HepG2 (cell line): ENCODE results near the gene KCNK7. TPM values are rescaled to one million over a fixed set of nuclear protein-coding genes. Genes with fewer than 3 reads are reported as not detected.

ENCODE experiments used
- FOXP1 ChIP-seq, 2 experiments: fragments of 450-650 bp in 1 of 2; IDR thresholded peaks; 2 replicates each; pipeline ENCODE4 v1.6.1; 2017 to 2018; ENCODE audit warnings: antibody characterized with exemption in 1 of 2
- KAT2B ChIP-seq: fragments of 150-350 bp; IDR thresholded peaks from 2 replicates; pipeline ENCODE4 v1.6.1; 2014; ENCODE audit warnings: low read depth, low read length, borderline replicate concordance
- KMT2B ChIP-seq: IDR thresholded peaks from 2 replicates; pipeline ENCODE4 v1.6.1; 2016; ENCODE audit warnings: missing genetic modification reagents, missing compliant biosample characterization
- RARA ChIP-seq: IDR thresholded peaks from 2 replicates; pipeline ENCODE4 v1.6.1; 2016; ENCODE audit warnings: missing genetic modification reagents, missing compliant biosample characterization
- SMAD1 ChIP-seq: sonication (generic); formaldehyde crosslinking; IDR thresholded peaks from 2 replicates; pipeline ENCODE4 v1.4.0; 2020; ENCODE audit warnings: missing genetic modification reagents, low read depth, mild to moderate bottlenecking, borderline replicate concordance
- TOE1 ChIP-seq: sonication (generic); formaldehyde crosslinking; IDR thresholded peaks from 2 replicates; pipeline ENCODE4 v1.4.0; 2020; ENCODE audit warnings: mild to moderate bottlenecking, missing genetic modification reagents
- ZMYM3 ChIP-seq: sonication (generic); formaldehyde crosslinking; IDR thresholded peaks from 2 replicates; pipeline ENCODE4 v1.5.1; 2020; ENCODE audit warnings: mild to moderate bottlenecking, missing genetic modification reagents
- ZNF230 ChIP-seq: sonication (generic); formaldehyde crosslinking; IDR thresholded peaks from 2 replicates; pipeline ENCODE4 v1.4.0; 2020; ENCODE audit warnings: mild to moderate bottlenecking, missing genetic modification reagents
- ZNF569 ChIP-seq: sonication (generic); formaldehyde crosslinking; IDR thresholded peaks from 2 replicates; pipeline ENCODE4 v1.5.0; 2020; ENCODE audit warnings: mild to moderate bottlenecking, missing genetic modification reagents, moderate library complexity, borderline replicate concordance
- ZSCAN22 ChIP-seq: sonication (generic); formaldehyde crosslinking; IDR thresholded peaks from 2 replicates; pipeline ENCODE4 v1.4.0; 2020; ENCODE audit warnings: mild to moderate bottlenecking, missing genetic modification reagents
- polyA plus RNA-seq, 8 experiments: library from polyadenylated mRNA; depleted of rRNA in 3 of 8; stranded (reverse) in 7 of 8; unstranded in 1 of 8; fragments of >200 nt; fragmentation: Illumina TruSeq in 4 of 8; extraction: Trizol in 4 of 8; gene quantifications; 2 replicates each; pipeline versions ENCODE4 v1.2.1 to v1.2.3, GENCODE V29; 2011 to 2016; ENCODE audit warnings: low read depth in 4 of 8, missing spikeins in 1 of 8, mixed read lengths in 1 of 8; ENCODE audit not compliant: insufficient read depth in 1 of 8
- total RNA-seq, 5 experiments: library from RNA; depleted of rRNA; stranded (reverse); fragments of >200 nt; fragmentation: Illumina TruSeq; extraction: Trizol; gene quantifications; 2 replicates each; pipeline ENCODE4 v1.2.3, GENCODE V29; 2016; ENCODE audit warnings: low read depth in 1 of 5
- TF ChIP-seq, protein P1 (sequence below): sonication (generic); formaldehyde crosslinking; IDR thresholded peaks from 2 replicates; pipeline ENCODE4 v1.5.0; 2020; ENCODE audit warnings: mild to moderate bottlenecking, missing genetic modification reagents
- TF ChIP-seq, protein P2 (sequence below): sonication (generic); formaldehyde crosslinking; IDR thresholded peaks from 2 replicates; pipeline ENCODE4 v1.4.0; 2020; ENCODE audit warnings: missing genetic modification reagents
- TF ChIP-seq, protein P3 (sequence below): IDR thresholded peaks from 2 replicates; pipeline ENCODE4 v1.6.1; 2012; ENCODE audit warnings: inconsistent platforms
- TF ChIP-seq, protein P4 (sequence below): sonication (generic); formaldehyde crosslinking; IDR thresholded peaks from 2 replicates; pipeline ENCODE4 v1.5.0; 2020; ENCODE audit warnings: mild to moderate bottlenecking, missing genetic modification reagents, borderline replicate concordance
- TF ChIP-seq, protein P5 (sequence below): sonication (generic); formaldehyde crosslinking; IDR thresholded peaks from 2 replicates; pipeline ENCODE4 v1.8.0; 2022; ENCODE audit warnings: missing genetic modification reagents, mild to moderate bottlenecking, inconsistent platforms, borderline replicate concordance
- TF ChIP-seq, protein P6 (sequence below): sonication (generic); formaldehyde crosslinking; IDR thresholded peaks from 2 replicates; pipeline ENCODE4 v1.8.0; 2022; ENCODE audit warnings: missing genetic modification reagents, mild to moderate bottlenecking, moderate library complexity, borderline replicate concordance

Gene KCNK7
- total and polyA plus RNA-seq, 2 of the 13 experiments (the other 11 are each of a cell fraction or from before 2014, with no cell fraction given), result 0.11 TPM; not detected in 1

DNA sequence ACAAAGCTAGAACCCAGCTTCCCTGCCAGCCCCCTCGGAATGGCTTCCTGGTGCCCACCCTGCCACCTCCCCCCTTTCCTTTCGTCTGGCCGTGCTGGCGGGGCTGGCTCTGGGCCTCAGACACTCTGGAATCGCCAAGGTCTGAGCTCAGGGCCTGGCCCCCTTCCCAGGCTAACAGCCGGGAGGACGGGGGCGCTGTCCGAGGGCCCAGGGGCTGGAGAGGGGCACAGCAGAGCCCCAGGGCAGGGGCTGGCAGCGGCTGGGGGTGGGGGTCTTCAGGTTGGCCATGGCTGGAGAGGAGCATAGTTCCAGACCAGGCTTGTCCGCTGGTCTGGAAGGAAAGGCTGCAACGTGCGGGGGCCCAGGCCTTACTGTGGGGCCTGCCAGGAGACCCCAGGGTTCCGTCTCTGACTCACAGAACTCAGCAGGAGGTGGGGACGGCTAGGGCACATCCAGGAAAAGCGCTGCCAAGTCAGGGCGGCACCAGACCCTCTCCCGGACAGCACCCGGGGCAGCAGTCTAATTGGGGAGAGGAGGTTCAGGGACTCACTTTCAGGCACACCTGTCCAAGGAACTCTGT, 36.6 kb downstream of the KCNK7 start (continued):
- TF ChIP-seq, protein P1, sequence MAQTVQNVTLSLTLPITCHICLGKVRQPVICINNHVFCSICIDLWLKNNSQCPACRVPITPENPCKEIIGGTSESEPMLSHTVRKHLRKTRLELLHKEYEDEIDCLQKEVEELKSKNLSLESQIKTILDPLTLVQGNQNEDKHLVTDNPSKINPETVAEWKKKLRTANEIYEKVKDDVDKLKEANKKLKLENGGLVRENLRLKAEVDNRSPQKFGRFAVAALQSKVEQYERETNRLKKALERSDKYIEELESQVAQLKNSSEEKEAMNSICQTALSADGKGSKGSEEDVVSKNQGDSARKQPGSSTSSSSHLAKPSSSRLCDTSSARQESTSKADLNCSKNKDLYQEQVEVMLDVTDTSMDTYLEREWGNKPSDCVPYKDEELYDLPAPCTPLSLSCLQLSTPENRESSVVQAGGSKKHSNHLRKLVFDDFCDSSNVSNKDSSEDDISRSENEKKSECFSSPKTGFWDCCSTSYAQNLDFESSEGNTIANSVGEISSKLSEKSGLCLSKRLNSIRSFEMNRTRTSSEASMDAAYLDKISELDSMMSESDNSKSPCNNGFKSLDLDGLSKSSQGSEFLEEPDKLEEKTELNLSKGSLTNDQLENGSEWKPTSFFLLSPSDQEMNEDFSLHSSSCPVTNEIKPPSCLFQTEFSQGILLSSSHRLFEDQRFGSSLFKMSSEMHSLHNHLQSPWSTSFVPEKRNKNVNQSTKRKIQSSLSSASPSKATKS (CRISPR knock-in tag), result no peak
- TF ChIP-seq, protein P2, sequence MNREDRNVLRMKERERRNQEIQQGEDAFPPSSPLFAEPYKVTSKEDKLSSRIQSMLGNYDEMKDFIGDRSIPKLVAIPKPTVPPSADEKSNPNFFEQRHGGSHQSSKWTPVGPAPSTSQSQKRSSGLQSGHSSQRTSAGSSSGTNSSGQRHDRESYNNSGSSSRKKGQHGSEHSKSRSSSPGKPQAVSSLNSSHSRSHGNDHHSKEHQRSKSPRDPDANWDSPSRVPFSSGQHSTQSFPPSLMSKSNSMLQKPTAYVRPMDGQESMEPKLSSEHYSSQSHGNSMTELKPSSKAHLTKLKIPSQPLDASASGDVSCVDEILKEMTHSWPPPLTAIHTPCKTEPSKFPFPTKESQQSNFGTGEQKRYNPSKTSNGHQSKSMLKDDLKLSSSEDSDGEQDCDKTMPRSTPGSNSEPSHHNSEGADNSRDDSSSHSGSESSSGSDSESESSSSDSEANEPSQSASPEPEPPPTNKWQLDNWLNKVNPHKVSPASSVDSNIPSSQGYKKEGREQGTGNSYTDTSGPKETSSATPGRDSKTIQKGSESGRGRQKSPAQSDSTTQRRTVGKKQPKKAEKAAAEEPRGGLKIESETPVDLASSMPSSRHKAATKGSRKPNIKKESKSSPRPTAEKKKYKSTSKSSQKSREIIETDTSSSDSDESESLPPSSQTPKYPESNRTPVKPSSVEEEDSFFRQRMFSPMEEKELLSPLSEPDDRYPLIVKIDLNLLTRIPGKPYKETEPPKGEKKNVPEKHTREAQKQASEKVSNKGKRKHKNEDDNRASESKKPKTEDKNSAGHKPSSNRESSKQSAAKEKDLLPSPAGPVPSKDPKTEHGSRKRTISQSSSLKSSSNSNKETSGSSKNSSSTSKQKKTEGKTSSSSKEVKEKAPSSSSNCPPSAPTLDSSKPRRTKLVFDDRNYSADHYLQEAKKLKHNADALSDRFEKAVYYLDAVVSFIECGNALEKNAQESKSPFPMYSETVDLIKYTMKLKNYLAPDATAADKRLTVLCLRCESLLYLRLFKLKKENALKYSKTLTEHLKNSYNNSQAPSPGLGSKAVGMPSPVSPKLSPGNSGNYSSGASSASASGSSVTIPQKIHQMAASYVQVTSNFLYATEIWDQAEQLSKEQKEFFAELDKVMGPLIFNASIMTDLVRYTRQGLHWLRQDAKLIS (CRISPR knock-in tag), result no peak
- TF ChIP-seq, protein P3, sequence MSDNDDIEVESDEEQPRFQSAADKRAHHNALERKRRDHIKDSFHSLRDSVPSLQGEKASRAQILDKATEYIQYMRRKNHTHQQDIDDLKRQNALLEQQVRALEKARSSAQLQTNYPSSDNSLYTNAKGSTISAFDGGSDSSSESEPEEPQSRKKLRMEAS, result no peak
- TF ChIP-seq ZNF569 (no peak), TOE1 (CRISPR knock-in tag) (no peak), ZNF230 (no peak), ZSCAN22 (CRISPR knock-in tag) (no peak), SMAD1 (CRISPR knock-in tag) (no peak), KAT2B (no peak), RARA (CRISPR knock-in tag) (no peak), KMT2B (CRISPR knock-in tag) (no peak), ZMYM3 (CRISPR knock-in tag) (0 out of 2 replicates have a peak, but pooled peaks have one; percentile 11), FOXP1 (IDR thresholded peaks at IDR 0.05) (no peak), FOXP1 (CRISPR knock-in tag; IDR thresholded peaks at IDR 0.05) (no peak)
- TF ChIP-seq, protein P4, sequence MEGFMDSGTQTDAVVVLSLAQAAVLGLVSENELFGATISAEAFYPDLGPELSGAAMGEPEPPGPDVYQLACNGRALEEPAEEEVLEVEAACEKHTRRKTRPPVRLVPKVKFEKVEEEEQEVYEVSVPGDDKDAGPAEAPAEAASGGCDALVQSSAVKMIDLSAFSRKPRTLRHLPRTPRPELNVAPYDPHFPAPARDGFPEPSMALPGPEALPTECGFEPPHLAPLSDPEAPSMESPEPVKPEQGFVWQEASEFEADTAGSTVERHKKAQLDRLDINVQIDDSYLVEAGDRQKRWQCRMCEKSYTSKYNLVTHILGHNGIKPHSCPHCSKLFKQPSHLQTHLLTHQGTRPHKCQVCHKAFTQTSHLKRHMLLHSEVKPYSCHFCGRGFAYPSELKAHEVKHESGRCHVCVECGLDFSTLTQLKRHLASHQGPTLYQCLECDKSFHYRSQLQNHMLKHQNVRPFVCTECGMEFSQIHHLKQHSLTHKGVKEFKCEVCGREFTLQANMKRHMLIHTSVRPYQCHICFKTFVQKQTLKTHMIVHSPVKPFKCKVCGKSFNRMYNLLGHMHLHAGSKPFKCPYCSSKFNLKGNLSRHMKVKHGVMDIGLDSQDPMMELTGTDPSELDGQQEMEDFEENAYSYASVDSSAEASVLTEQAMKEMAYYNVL, result 0 out of 2 replicates have a peak, but pooled peaks have one; percentile 24
- TF ChIP-seq, protein P5, sequence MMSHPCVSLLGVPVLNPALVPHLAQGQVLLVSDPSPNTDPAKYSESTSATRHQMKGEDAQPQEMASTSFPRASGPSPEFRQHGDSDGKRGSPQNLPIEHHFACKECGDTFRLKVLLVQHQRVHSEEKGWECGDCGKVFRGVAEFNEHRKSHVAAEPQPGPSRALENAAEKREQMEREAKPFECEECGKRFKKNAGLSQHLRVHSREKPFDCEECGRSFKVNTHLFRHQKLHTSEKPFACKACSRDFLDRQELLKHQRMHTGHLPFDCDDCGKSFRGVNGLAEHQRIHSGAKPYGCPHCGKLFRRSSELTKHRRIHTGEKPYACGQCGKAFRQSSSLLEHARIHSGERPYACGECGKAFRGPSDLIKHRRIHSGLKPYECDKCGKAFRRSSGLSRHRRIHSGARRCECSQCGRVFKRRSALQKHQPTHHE, result no peak
- TF ChIP-seq, protein P6, sequence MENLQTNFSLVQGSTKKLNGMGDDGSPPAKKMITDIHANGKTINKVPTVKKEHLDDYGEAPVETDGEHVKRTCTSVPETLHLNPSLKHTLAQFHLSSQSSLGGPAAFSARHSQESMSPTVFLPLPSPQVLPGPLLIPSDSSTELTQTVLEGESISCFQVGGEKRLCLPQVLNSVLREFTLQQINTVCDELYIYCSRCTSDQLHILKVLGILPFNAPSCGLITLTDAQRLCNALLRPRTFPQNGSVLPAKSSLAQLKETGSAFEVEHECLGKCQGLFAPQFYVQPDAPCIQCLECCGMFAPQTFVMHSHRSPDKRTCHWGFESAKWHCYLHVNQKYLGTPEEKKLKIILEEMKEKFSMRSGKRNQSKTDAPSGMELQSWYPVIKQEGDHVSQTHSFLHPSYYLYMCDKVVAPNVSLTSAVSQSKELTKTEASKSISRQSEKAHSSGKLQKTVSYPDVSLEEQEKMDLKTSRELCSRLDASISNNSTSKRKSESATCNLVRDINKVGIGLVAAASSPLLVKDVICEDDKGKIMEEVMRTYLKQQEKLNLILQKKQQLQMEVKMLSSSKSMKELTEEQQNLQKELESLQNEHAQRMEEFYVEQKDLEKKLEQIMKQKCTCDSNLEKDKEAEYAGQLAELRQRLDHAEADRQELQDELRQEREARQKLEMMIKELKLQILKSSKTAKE, result no peak
